Measurements from ENCODE around the gene XPNPEP2. TPM values are rescaled to one million over a fixed set of nuclear protein-coding genes. Genes with fewer than 3 reads are reported as not detected.
A peak's percentile ranks its signal among the peaks of the same experiment; 100 is the strongest.

XPNPEP2 gene
- total RNA-seq, 1 experiment from 2014 or later: not detected

- in situ Hi-C loops (cut with HindIII; ENCODE audit: low pct_unique_long_range_greater_than_20kb, low sequenced_read_pairs): no loop called here
- no peak for DNase-seq (ENCODE audit: low read depth, low spot score)
Measured at GRCh38 chrX:129716507-129716906, 22.3 kb upstream of the XPNPEP2 start.

- in situ Hi-C loops (cut with HindIII; ENCODE audit: low pct_unique_long_range_greater_than_20kb, low sequenced_read_pairs): no loop called here
- DNase-seq (ENCODE audit: low read depth, low spot score): no peak
Measured at GRCh38 chrX:129717892-129718291, 20.9 kb upstream of the XPNPEP2 start.

- DNase-seq (ENCODE audit: low read depth, low spot score): no peak
- in situ Hi-C loops (cut with HindIII; ENCODE audit: low pct_unique_long_range_greater_than_20kb, low sequenced_read_pairs): no loop called here
Measured at GRCh38 chrX:129718676-129719075, 20.1 kb upstream of the XPNPEP2 start.

GRCh38 chrX:129719268-129719667 lies 19.5 kb upstream of the XPNPEP2 start:
- no peak for DNase-seq (ENCODE audit: low read depth, low spot score)
- in situ Hi-C loops (cut with HindIII; ENCODE audit: low pct_unique_long_range_greater_than_20kb, low sequenced_read_pairs): no loop called here

GRCh38 chrX:129719931-129720530 lies 18.7 kb upstream of the XPNPEP2 start:
- DNase-seq (ENCODE audit: low read depth, low spot score): no peak
- in situ Hi-C loops (cut with HindIII; ENCODE audit: low pct_unique_long_range_greater_than_20kb, low sequenced_read_pairs): no loop called here

GRCh38 chrX:129720741-129721140 lies 18.0 kb upstream of the XPNPEP2 start:
- in situ Hi-C loops (cut with HindIII; ENCODE audit: low pct_unique_long_range_greater_than_20kb, low sequenced_read_pairs): no loop called here
- DNase-seq (ENCODE audit: low read depth, low spot score): no peak

GRCh38 chrX:129721414-129721813 lies 17.4 kb upstream of the XPNPEP2 start:
- in situ Hi-C loops (cut with HindIII; ENCODE audit: low pct_unique_long_range_greater_than_20kb, low sequenced_read_pairs): no loop called here
- DNase-seq (ENCODE audit: low read depth, low spot score): no peak

- no peak for DNase-seq (ENCODE audit: low read depth, low spot score)
- in situ Hi-C loops (cut with HindIII; ENCODE audit: low pct_unique_long_range_greater_than_20kb, low sequenced_read_pairs): no loop called here
Measured at GRCh38 chrX:129721870-129722269, 16.9 kb upstream of the XPNPEP2 start.

GRCh38 chrX:129723511-129723910 lies 15.3 kb upstream of the XPNPEP2 start:
- in situ Hi-C loops (cut with HindIII; ENCODE audit: low pct_unique_long_range_greater_than_20kb, low sequenced_read_pairs): no loop called here
- no peak for DNase-seq (ENCODE audit: low read depth, low spot score)

GRCh38 chrX:129724754-129725153 lies 14.0 kb upstream of the XPNPEP2 start:
- in situ Hi-C loops (cut with HindIII; ENCODE audit: low pct_unique_long_range_greater_than_20kb, low sequenced_read_pairs): no loop called here
- no peak for DNase-seq (ENCODE audit: low read depth, low spot score)

- in situ Hi-C loops (cut with HindIII; ENCODE audit: low pct_unique_long_range_greater_than_20kb, low sequenced_read_pairs): no loop called here
- DNase-seq (ENCODE audit: low read depth, low spot score): peak; percentile 70
Measured at GRCh38 chrX:129726307-129727111, 12.3 kb upstream of the XPNPEP2 start.

- in situ Hi-C loops (cut with HindIII; ENCODE audit: low pct_unique_long_range_greater_than_20kb, low sequenced_read_pairs): no loop called here
- no peak for DNase-seq (ENCODE audit: low read depth, low spot score)
Measured at GRCh38 chrX:129728061-129728460, 10.7 kb upstream of the XPNPEP2 start.

GRCh38 chrX:129731228-129731627 lies 7.6 kb upstream of the XPNPEP2 start:
- in situ Hi-C loops (cut with HindIII; ENCODE audit: low pct_unique_long_range_greater_than_20kb, low sequenced_read_pairs): no loop called here
- DNase-seq (ENCODE audit: low read depth, low spot score): no peak

GRCh38 chrX:129732857-129733256 lies 5.9 kb upstream of the XPNPEP2 start:
- no peak for DNase-seq (ENCODE audit: low read depth, low spot score)
- in situ Hi-C loops (cut with HindIII; ENCODE audit: low pct_unique_long_range_greater_than_20kb, low sequenced_read_pairs): no loop called here

- in situ Hi-C loops (cut with HindIII; ENCODE audit: low pct_unique_long_range_greater_than_20kb, low sequenced_read_pairs): no loop called here
- DNase-seq (ENCODE audit: low read depth, low spot score): no peak
Measured at GRCh38 chrX:129733335-129733734, 5.4 kb upstream of the XPNPEP2 start.

- in situ Hi-C loops (cut with HindIII; ENCODE audit: low pct_unique_long_range_greater_than_20kb, low sequenced_read_pairs): no loop called here
- no peak for DNase-seq (ENCODE audit: low read depth, low spot score)
Measured at GRCh38 chrX:129736491-129736890, 2.3 kb upstream of the XPNPEP2 start.

GRCh38 chrX:129737916-129738315 lies 863 bp upstream of the XPNPEP2 start:
- no peak for DNase-seq (ENCODE audit: low read depth, low spot score)
- in situ Hi-C loops (cut with HindIII; ENCODE audit: low pct_unique_long_range_greater_than_20kb, low sequenced_read_pairs): no loop called here

- no peak for DNase-seq (ENCODE audit: low read depth, low spot score)
- in situ Hi-C loops (cut with HindIII; ENCODE audit: low pct_unique_long_range_greater_than_20kb, low sequenced_read_pairs): no loop called here
Measured at GRCh38 chrX:129739578-129739977, 799 bp downstream of the XPNPEP2 start.

All from SK-MEL-5 (cell line).